ENCODE data around the gene NSFL1C. TPM values are rescaled to one million over a fixed set of nuclear protein-coding genes. Genes with fewer than 3 reads are reported as not detected.

Gene NSFL1C
- total and polyA plus RNA-seq, 2 experiments from 2014 or later: 48.9 to 92.2 TPM

GRCh38 chr20:1396264-1396663 is 70.4 kb downstream of the NSFL1C start (continued):
- TF ChIP-seq ZNF462 (CRISPR knock-in tag; IDR thresholded peaks at IDR 0.05): no peak
- TF ChIP-seq CTCF (conservative IDR thresholded peaks at IDR 0.05; ENCODE audit: low read depth in 2 of 2): no peak
- no peak for TF ChIP-seq EZH2 (IDR thresholded peaks at IDR 0.05; ENCODE audit: low read depth, unreplicated experiment)
- TF ChIP-seq ZNF114 (CRISPR knock-in tag; IDR thresholded peaks at IDR 0.05): no peak
- no peak for TF ChIP-seq NANOG (IDR thresholded peaks at IDR 0.05; ENCODE audit: borderline replicate concordance)
- no peak for TF ChIP-seq POLR2AphosphoS5 (IDR thresholded peaks at IDR 0.05; ENCODE audit: low read depth)

DNA sequence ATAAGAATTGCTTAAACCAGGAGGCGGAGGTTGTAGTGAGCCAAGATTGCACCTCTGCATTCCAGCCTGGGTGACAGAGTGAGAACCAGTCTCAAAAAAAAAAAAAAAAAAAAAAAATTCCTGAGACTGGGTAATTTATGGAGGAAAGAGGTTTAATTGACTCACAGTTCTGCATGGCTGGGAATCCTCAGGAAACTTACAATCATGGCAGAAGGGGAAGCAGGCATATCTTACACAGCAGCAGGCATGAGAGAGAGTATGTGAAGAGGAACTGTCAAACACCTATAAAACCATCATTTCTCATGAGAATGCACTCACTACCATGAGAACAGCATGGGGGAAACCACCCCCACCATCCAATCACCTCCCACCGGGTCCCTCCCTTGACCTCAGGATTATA is 72.0 kb downstream of the NSFL1C start:
- Histone ChIP-seq H2AFZ (no peak overlapping the region), H3K27ac (ENCODE audit: low read depth) (no peak overlapping the region), H3K4me1 (ENCODE audit: insufficient read depth) (peaks cover 32% of the 10 kb centered on the region), H3K79me2 (replicated peaks; ENCODE audit: insufficient read depth) (peaks cover 30% of the 10 kb centered on the region), H3K4me2 (no peak overlapping the region), H3K36me3 (ENCODE audit: insufficient read depth) (no peaks in the 10 kb centered on the region), H3K27me3 (ENCODE audit: insufficient read depth) (peaks cover 27% of the 10 kb centered on the region), H4K20me1 (replicated peaks; ENCODE audit: insufficient read depth) (peaks cover 22% of the 10 kb centered on the region), H3K9me2 (ENCODE audit: insufficient read depth) (peaks cover 4% of the 10 kb centered on the region; the same call in 1 of the 2 replicates), H3K4me3 (no peak overlapping the region), H3F3A (replicated peaks; ENCODE audit: low read depth) (0 out of 2 replicates have a peak, but pooled peaks cover 5% of the 10 kb centered on the region)
- peaks cover 39% of the 10 kb centered on the region for H3K4me1 Mint-ChIP-seq
- no peak overlapping the region for H3K4me3 Mint-ChIP-seq
- ATAC-seq (no peak), DNase-seq (ENCODE audit: low spot score) (no peak)
- peaks cover 15% of the 10 kb centered on the region for H3K27me3 Mint-ChIP-seq (ENCODE audit: insufficient read depth, low read depth, poor library complexity)
- H3K9me3 Mint-ChIP-seq: no peaks in the 10 kb centered on the region; the same call in 2 of the 3 replicates
- peaks cover 2% of the 10 kb centered on the region; the same call in 1 of the 3 replicates for H3K36me3 Mint-ChIP-seq (ENCODE audit: low read depth)
- H3K27ac Mint-ChIP-seq: no peak overlapping the region
- TF ChIP-seq ZNF462 (CRISPR knock-in tag; IDR thresholded peaks at IDR 0.05) (no peak), NANOG (IDR thresholded peaks at IDR 0.05; ENCODE audit: borderline replicate concordance) (no peak), EZH2phosphoT487 (IDR thresholded peaks at IDR 0.05; ENCODE audit: unreplicated experiment) (no peak), CREB1 (CRISPR knock-in tag; IDR thresholded peaks at IDR 0.05; ENCODE audit: low read depth) (no peak)
